NCI-H1092 (cell line): ENCODE measurements around the gene ADGRF3.
"Not testable (repeated sequence)": the region's sequence is repeated elsewhere in the genome, so short reads cannot be mapped to it uniquely, and the experiment has no call there.

Source experiments
- DNase-seq: peaks from one replicate; lab custom pipeline; 2025; lab: John Stamatoyannopoulos, UW

The ADGRF3 gene, protein sequence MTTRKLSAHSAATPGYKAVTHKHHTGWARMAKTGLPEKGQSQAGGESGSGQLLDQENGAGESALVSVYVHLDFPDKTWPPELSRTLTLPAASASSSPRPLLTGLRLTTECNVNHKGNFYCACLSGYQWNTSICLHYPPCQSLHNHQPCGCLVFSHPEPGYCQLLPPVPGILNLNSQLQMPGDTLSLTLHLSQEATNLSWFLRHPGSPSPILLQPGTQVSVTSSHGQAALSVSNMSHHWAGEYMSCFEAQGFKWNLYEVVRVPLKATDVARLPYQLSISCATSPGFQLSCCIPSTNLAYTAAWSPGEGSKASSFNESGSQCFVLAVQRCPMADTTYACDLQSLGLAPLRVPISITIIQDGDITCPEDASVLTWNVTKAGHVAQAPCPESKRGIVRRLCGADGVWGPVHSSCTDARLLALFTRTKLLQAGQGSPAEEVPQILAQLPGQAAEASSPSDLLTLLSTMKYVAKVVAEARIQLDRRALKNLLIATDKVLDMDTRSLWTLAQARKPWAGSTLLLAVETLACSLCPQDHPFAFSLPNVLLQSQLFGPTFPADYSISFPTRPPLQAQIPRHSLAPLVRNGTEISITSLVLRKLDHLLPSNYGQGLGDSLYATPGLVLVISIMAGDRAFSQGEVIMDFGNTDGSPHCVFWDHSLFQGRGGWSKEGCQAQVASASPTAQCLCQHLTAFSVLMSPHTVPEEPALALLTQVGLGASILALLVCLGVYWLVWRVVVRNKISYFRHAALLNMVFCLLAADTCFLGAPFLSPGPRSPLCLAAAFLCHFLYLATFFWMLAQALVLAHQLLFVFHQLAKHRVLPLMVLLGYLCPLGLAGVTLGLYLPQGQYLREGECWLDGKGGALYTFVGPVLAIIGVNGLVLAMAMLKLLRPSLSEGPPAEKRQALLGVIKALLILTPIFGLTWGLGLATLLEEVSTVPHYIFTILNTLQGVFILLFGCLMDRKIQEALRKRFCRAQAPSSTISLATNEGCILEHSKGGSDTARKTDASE

DNA sequence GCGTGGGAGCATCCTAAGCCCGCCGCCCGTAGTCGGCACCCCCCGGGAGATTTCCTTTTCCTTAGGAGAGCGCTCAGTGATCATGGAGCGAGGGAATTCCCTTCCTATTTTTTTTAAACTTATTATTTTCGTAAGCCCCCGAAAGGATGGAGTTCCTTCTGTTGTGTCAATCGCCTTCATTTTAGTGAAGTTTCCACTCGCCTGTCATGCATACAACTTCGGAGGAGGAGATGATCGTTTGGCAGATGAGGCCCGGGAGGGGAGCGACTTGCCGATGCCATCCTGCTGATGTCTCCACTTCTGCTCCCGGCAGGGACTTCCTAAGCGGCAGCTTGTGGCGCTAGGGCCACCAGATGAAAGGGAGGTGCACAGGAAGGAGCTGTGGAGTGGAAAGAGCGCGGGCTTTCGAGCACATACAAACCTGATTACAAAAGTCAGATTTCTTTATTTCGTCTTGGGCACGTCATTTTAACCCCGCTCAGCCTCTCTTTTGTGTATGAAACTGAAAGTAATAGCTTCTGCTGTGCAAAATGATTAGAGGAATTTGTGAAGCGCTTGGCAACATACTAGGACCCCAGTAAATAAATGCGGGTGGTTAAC is at the start of gene ADGRF3:
ADGRF3 (minus strand) TSS at position 336 of the 600 bp plus-strand sequence. CDS start 555 bp downstream, outside the sequence.
- DNase-seq, result peak; percentile 17

DNA sequence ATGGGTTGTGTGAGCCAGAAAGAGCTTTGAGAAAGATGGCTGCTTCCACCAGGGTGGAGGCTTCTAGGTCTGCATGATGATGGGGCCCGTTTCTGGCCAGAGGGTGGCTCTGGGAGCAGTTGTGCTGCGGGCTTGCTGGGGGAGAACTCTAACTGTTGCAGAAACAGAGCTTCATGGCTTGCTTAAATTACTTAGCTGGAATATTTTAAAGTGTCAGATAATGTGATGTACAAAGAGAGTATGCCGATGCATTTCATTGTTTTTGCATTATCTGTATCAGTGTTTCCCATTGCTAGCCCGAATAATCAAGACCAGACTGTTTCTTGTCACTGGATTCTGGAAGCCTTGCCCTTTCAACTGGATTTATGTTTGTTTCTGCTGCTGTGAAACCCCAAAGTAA is 48.8 kb upstream of the ADGRF3 start:
- no peak for DNase-seq

DNA sequence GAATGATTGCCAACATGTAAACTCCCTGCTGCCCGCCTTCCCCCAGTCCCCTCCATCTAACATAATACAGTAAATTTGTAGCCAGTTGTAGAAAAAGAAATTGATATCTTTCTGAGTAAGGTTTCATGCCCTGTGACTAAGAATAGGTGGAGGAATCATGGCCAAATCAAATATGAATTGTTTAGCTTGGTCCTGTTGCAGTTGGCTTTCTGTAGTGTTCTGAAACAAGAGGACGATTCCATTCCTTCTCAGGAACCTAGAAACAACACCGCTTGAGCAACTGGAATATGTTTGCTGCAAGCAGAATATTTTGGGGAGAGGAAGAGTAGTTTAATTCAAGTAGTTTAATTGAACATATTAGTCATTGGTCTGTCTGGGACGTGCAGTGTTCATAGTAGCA is 48.1 kb upstream of the ADGRF3 start:
- DNase-seq, result no peak

DNA sequence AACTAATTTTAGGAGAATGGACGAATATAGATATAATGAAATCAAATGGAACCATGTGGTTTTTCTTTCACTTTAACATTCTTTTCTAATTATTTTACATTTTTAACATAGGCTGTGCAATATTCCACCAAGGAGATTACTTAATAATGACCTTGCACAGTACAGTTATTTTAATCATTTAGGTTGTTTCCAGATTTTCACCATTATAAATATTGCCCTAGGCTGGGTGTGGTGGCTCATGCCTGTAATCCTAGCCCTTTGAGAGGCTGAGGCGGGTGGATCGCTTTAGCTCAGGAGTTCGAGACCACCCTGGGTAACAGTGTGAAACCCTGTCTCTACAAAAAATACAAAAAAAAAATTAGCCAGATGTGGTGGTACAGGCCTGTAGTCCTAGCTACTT is 40.6 kb upstream of the ADGRF3 start:
- no peak for DNase-seq

DNA sequence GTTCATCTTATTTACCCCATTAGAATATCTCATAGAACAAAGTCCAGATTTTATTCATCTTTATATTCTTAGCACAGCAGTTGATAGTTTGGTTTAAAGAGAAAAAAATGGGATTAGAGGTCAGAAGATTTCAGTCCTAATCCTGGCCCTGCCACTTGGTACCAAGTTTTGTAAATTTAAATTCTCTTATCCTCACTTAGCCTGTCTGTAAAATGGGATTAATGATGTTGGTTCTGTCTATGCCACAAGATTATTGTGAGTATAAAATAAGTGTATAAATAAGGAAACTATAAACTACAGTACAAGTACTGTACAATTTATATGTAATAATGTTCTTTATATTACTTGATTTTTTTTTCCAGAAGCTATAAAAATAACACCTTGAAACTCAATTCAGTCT is 38.0 kb upstream of the ADGRF3 start:
- DNase-seq, result no peak

DNA sequence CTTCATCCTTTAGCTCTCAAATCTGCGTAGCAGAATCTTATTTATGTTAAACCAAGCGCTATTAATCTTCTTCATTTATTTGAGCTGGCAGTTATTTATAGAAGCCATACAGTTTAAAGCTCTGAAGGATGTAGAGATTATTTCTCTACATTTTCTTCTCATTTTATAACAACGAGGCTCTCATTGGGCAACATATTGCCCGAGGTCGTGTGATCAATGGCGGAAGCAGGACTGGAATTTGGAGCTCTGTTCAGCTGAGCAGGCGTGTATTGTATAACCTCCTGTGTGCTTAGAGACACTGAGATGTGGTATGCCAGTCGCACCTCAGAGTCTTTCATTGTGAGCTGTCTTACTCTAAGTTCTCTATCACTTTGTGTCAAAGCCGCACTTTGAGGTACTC is 37.6 kb upstream of the ADGRF3 start:
- DNase-seq, result no peak

DNA sequence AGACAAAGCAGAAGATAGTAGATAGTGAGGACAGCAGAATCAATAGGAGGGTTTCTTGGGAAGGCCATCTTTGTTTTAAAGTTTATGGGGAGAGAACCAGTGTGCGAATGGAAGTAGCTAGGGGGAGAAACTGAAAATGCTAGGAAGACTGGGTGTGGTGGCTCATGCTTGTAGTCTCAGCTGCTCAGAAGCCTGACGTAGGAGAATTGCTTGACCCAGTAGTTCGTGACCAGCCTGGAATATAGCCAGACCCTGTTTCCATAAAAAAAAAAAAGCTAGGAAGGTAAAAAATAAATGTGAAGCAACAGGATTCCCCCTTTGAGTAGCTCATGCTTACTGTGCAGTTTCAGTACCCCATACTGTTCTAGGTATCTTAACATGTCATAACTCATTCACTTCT is 36.0 kb upstream of the ADGRF3 start:
- DNase-seq, result no peak

DNA sequence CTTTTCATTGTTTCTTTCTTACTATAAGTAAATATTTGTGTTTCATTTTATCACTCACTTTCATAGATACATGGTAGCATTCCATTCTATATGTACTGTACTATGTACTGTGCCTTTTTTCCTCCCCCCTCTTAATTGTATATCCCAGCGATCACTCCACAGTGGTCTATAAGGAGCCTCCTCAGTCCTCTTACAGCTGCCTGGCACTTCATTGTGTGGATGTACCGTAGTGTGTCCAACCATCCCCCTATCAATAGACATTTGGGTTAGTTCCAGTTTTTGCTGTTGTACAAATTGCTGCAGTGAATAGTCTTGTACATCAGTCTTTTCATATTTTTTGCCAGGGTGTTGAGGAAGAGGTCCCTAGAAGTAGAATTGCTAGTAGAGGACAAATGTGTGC is 33.7 kb upstream of the ADGRF3 start:
- no peak for DNase-seq

DNA sequence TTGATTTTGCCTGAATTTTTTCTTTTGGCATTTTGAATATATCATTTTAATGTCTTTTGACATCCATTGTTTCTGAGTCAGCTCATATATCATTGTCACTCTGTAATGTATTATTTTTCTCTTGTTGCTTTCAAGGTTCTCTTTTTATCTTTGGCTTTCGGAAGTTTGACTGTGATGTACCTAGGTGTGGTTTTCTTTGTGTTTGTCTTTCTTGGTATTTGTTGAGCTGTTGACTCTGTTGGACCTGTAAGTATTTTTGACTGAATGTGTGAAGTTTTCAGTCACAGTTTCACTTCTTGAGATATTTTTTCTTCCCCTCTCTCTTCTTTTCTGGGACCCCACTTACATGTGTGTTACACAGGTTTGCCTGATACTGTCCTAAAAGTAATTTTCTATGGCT is 30.2 kb upstream of the ADGRF3 start:
- no peak for DNase-seq

DNA sequence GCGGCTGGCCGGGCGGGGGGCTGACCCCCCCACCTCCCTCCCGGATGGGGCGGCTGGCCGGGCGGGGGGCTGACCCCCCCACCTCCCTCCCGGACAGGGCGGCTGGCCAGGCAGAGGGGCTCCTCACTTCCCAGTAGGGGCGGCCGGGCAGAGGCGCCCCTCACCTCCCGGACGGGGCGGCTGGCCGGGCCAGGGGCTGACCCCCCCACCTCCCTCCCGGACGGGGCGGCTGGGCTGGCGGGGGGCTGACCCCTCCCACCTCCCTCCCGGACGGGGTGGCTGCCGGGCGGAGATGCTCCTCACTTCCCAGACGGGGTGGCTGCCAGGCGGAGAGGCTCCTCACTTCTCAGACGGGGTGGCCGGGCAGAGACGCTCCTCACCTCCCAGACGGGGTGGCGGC is 24.3 kb upstream of the ADGRF3 start:
- not testable (repeated sequence) for DNase-seq

DNA sequence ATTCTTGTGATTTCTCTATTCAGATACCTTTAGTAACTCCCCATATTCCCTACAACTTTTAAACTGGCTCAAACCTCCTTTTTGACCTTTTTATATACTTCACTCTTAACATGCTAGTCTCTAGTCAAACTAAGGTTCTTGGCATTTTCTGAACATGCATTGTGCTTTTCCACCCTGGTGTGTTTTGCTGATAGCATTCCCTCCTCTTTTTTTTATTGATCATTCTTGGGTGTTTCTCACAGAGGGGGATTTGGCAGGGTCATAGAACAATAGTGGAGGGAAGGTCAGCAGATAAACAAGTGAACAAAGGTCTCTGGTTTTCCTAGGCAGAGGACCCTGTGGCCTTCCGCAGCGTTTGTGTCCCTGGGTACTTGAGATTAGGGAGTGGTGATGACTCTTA is 23.1 kb upstream of the ADGRF3 start:
- not testable (repeated sequence) for DNase-seq

DNA sequence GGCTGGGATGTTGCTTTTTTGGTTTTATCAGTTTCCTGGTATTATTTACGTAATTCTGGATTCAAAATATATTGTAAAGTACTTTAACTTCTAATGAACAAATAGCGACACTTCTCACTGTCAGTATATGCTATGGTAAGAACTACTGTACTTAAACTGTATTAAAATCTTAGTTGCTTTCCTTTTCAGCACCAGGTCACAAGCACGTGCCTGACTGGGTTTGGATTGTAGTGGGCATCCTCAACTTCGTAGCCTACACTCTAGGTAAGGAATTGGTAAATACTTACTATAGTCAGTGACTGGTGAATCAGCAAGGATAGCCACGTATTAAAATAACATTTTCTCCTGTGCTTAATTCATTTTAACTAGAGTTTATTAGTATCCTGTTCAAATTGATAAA is 20.4 kb upstream of the ADGRF3 start:
- DNase-seq, result no peak

DNA sequence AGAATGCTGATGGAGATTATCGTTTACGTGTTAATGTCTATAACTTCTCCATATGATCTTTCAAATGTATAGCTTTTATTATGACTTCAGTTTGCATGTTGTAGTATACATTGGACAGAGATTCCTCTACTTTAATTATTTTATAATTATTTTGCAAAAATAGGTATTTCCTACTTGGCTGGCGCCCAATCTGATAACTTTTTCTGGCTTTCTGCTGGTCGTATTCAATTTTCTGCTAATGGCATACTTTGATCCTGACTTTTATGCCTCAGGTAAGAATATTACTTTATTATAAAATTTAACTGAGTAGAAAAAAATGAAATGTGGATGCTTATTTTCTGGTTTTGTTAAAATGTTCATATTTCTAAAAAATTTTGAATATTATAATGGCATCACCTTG is 18.1 kb upstream of the ADGRF3 start:
- DNase-seq, result no peak

DNA sequence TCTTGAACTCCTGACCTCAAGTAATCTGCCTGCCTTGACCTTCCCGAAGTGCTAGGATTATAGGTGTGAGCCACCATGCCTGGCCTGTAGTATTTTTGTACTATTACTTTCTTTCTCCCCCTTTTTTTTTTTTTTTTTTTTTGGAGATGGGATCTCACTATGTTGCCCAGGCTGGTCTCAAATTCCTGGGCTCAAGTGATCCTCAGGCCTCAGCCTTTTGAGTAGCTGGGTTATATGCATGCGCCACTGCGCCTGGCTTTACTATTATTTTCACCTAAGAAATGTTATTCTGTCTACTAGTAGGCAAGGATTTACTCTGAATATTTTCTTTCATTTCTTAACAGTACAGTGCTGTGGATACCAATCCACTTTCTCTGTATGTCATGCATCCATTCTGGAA is 17.4 kb upstream of the ADGRF3 start:
- DNase-seq, result no peak

DNA sequence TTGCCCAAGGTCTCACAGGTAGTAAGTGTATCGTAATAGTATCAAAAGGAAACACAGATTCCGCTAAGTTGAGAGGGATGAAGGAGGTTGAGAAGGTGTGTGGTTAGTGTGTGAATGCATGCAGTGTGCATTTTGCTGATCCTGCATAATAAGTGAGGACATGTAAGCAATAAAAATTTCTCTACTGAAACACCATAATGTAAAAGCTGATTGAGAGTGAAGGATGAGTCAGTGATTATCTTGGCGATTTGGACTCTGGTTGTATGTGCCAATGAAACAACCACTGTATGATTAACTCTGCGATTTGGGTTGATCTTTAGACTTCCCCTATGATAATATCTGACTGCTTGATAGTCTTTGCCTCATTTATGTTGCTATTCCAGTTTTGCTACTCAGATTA is 16.7 kb upstream of the ADGRF3 start:
- no peak for DNase-seq

DNA sequence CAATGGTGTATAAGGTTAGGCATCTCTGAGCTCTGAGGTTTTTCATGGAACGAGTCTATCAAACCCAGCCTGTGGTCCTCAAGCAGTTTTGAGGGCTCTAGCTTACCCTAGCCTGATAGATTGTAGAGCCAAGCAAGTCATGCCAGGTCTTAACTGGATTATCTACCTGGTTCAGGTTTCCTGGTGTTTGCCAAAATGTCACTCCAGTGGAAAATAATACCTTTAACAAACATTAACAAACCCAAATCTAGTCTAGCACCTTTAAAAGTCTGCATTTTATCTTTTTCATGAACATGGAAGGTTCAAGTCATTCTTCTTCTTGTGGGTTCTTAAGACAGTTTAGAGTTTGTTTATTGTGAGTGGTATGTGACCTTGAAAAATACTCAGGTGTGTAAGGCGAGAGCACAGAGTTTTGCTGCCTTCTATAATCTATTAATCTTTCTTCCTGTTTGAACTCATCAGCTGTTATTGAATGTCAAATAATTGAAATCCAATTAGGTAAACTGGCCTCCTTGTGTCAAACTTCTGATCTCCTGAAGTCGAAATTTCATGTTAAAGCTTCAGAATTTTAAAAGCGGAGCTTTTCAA is 13.4 kb upstream of the ADGRF3 start:
- DNase-seq, result no peak

DNA sequence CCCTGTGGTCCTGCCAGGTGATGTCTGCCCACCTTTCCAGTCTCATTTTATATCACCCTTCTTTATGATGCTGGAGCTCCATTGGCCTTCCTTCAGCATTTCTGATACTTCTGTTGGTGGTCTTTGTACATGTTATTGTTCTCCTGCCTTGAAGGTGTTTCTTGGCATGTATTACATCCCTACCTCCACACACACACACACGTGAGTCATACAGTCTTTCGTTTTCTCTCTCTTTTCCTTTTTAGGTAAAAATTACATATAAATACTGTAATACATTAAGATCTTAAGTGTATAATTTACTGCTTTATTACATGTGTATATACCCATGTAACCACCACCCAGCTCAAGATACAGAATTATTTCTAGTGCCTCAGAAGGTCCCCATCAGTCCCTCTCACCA is 10.2 kb upstream of the ADGRF3 start:
- DNase-seq, result no peak

DNA sequence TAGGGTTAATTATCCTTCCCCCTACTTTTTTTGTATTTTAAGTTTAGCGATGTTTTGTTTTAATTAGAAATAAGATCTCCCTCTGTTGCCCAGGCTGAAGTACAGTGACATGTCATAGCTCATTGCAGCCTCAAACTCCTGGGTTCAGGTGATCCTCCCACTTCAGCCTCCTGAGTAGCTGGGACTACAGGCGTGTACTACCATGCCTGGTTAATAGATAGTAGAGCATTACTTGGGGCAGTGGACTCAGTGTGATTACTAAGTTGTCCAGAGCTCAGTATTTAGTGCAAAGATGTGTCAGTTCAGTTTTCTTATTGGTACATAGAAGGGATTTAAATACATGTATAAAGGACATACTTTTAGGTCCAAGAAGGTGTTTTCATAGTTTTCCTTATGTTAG is 9.5 kb upstream of the ADGRF3 start:
- DNase-seq, result no peak

DNA sequence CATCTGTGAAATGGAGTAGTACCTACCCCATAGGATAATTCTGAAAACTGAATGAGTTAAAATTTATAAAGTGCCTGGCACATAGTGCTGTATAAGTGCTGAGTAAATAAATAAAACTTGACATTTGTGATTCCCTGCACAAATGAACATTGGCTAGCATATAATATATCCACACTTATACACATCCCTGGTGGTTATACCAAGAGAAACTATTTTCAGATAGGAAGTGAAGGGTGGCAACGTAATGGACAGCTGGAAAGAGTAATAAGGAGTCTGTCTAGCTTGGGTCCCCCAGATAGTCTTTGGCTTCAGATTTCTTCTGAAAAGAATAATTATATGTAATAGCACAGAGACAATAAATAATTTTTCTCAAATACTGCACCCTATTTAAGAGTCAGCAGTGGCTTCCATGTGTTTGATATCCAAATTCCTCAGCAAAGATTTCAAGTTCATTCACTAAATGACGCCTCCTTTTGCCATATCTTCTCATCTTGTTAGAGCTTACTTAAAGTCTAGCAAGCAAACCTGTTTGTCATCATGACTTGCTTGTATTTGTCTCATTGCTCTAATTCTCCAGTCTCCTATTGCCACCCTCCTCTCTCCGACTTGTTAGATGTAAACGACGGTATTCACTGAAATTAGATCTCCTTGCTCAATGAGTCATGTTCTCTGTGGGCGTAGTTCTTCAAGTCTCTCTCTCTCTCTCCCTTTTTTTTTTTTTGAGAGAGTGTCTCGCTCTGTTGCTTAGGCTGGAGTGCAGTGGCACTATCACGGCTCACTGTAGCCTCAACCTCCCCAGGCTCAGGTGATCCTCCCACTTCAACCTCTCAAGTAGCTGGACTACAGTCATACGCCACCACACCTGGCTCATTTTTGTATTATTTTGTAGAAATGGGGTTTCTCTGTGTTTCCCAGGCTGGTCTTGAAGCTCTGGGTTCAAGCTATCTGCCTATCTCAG is 8.7 kb upstream of the ADGRF3 start:
- DNase-seq, result no peak

DNA sequence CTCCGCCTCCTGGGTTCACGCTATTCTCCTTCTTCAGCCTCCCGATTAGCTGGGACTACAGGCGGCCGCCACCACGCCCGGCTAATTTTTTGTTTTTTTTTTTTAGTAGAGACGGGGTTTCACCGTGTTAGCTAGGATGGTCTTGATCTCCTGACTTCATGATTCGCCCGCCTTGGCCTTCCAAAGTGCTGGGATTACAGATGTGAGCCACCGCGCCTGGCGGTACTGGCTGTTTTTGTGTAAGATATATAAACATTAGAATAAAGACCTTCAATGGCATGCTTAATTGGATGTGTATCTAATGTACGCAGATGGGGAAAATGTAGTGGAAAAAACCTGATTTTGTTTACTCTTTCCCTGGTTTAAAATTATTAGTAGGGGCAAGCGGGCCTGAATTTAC is 7.9 kb upstream of the ADGRF3 start:
- not testable (repeated sequence) for DNase-seq

DNA sequence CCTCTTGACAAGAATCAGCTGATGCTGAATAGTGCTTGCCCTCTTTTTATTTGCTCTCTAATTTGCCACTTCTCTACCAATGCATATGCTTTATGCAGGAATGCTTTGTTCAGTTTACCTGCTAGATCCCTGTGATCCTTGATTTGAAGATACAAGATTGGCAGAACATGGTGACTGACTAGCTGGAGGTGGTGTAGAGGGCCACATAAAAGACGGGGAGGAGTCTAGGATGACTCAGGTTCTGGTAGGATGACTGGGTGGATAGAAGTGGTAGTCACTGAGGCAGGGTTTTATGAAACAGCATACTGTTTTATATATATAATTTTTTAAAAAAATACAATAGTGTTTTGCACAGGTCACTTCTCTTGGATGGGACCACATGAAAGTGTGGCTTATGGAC is 6.3 kb upstream of the ADGRF3 start:
- no peak for DNase-seq
